SK-N-DZ (cell line): ENCODE results near the gene AHI1.
A peak's percentile ranks its signal among the peaks of the same experiment; 100 is the strongest.
"Not testable (repeated sequence)": the region's sequence is repeated elsewhere in the genome, so short reads cannot be mapped to it uniquely, and the experiment has no call there.

Experiments used
- DNase-seq: peaks from one replicate; pipeline ENCODE4 v3.0.0-alpha.2; 2015; ENCODE audit warnings: low spot score

AHI1 gene

DNA sequence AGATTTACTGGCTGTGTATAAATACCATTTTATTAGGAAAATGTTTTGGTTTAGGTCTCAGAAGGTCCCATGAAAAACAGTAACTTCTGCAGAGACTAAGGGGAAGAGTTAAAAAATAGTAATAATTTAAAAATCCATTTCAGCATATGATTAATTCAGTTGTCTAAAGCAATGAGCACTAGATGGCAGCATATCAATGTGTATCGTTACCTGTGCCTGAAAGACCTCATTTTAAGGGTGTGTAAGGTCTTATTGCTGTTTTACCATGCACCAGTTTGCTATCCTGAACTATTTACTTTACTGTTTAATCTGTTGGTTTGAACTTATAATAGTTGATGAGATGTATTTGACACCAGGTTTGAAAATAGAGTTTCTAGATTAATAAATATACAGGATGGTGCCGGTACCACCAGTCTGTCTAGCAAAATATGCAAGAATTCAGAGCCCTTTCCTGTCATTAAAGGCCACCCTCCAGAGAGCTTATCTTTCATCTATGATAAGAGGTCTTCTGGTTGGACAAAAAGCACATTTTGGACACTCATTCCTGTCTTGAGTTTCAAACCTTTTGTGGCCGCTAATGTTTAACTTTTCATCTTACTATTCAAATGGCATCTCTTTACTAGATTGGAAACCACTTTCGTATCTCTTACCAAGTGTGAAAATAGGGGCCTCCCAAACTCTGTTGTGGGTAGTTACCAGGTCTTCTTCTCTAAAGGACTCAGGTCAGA lies 8.9 kb upstream of the AHI1 start:
- DNase-seq, result peak; percentile 30

DNA sequence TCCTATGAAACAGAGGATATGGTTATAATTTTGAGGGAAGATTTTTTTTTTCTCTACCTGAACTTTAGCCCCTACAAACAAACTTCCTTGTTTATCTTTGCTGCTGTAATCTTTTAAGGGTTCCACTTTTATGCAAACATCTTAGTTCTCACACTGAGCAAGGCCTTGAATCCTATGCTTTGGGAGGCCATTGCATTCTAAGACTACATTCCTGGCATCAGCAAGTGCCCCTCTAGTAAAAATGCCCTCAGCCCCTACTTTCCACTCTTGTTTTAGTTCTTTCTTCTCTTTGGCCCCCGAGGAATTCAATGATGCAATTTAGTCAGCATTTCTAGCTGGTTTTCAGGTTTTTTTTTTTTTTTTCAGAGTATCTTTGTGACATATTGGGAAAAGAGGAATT lies 8.1 kb upstream of the AHI1 start:
- no peak for DNase-seq

GRCh38 chr6:135505222-135505621 lies 7.7 kb upstream of the AHI1 start:
- no peak for DNase-seq

DNA sequence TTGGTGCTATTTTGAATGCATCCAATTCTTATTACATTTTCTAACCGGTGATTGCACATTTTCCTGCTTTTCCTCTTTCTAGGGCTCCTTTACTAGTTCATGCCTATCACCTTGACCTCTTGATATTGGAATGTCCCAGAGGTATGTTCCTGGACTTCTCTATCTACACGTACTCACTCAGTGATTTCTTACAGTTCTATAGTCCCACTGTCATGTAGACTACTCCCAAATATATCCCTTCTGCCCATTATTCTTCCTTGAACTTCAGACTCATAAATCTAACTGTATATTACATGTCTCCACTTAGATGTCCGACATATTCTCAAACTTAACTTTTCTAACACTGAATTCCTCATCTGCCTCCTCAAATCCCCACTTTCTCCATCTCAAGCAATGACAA lies 7.2 kb upstream of the AHI1 start:
- DNase-seq, result no peak

GRCh38 chr6:135503703-135504475 lies 6.3 kb upstream of the AHI1 start:
- peak; percentile 29 for DNase-seq

- DNase-seq, result no peak
Measured at GRCh38 chr6:135499441-135500340, 2.2 kb upstream of the AHI1 start.

- DNase-seq, result peak; percentile 61
Measured at GRCh38 chr6:135498185-135498841, 773 bp upstream of the AHI1 start.

GRCh38 chr6:135496800-135497411 lies 634 bp downstream of the AHI1 start:
- no peak for DNase-seq

GRCh38 chr6:135493218-135493961 lies 4.2 kb downstream of the AHI1 start:
- no peak for DNase-seq

DNA sequence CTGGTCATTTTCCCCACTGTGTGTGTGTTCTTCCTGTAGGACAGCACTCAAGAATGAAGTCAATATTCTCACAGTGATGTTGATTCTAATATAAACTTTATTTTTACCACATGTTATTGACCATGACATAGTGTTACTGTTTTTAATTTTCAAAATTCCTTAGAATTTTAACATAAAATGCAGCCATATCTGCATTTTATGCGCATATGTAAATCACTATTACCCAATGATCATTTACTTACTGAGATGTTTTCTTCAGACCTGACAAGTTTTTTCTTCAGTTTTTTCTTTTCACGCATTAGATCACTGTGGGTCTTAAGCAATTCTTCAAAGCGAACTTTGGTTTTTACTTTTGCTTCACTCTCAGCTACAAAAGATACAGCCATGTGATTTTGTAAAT lies 7.2 kb downstream of the AHI1 start:
- no peak for DNase-seq

DNA sequence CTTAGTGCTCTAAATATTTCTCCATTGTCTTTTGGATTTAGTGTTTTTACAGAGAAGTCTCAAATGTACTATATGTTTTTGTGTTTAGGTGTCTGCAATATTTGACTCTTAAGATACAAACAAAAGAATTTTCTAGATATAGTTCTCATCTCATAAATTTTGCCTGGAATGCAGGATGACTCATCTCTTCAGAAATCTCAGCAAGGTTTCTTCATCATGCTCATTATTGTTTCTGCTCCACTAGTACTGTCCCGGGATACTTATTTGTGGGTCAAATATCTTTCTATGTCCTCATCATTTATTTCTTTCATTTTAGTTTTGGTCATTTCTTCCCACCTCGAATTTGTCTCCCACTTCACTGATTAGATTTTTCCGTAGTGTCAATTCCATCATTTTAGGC lies 9.5 kb downstream of the AHI1 start:
- no peak for DNase-seq

DNA sequence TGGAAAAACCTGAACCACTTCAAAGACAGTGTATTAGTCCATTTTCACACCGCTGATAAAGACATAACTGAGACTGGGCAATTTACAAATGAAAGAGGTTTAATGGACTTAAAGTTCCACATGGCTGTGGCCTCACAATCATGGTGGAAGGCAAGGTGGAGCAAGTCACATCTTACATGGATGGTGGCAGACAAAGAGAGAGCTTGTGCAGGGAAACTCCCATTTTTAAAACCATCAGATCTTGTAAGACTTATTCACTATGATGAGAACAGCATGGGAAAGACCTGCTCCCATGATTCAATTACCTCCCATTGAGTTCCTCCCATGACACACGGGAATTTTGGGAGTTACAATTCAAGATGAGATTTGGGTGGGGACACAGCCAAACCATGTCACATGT lies 13.6 kb downstream of the AHI1 start:
- not testable (repeated sequence) for DNase-seq

GRCh38 chr6:135481783-135482369 lies 15.7 kb downstream of the AHI1 start:
- DNase-seq, result no peak

GRCh38 chr6:135479601-135480000 lies 17.9 kb downstream of the AHI1 start:
- no peak for DNase-seq

GRCh38 chr6:135478626-135479025 lies 18.9 kb downstream of the AHI1 start:
- DNase-seq, result no peak

GRCh38 chr6:135475292-135475886 lies 22.2 kb downstream of the AHI1 start:
- DNase-seq, result peak; percentile 25

- DNase-seq, result no peak
Measured at GRCh38 chr6:135474362-135474761, 23.2 kb downstream of the AHI1 start.

GRCh38 chr6:135465903-135466302 lies 31.6 kb downstream of the AHI1 start:
- no peak for DNase-seq

DNA sequence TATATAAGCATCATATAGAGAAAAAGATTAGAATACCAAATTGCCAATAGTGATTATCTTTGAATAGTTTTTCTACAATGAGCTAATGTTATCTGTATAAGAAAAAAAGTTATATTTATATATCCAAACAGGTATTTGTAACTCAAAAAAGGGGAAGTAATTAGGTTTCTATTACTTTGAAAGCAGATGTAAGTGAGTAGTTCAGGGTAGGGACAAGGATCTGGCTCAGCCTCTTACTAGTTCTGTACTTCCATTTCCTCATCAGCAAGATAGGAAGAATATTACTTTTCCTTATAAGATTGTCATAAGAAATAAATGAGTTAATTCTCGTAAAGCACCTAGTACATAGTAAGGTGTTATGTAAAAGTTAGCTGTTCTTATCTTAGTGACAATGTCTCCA lies 32.2 kb downstream of the AHI1 start:
- DNase-seq, result no peak

DNA sequence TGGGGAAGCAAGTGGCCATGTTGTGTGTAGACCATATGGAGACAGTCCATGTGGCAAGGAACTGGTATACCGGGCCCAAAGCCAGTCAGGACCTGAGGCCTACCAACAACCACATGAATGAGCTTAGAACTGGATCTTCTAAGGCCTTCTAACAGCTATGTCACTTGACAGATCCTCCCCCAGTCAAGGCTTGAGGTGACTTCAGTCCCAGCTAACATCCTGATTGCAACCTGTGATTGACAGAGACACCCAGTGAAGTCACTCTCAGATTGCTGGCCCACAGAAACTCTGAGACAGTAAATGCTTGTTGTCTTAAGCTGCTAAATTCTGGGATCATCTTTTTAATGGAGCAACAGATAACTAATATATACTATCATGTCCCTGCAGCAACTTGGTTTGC lies 32.9 kb downstream of the AHI1 start:
- no peak for DNase-seq
